BE2C (cell line): ENCODE measurements around the gene TANC1.

Experiments used
- DNase-seq: peaks from one replicate; pipeline ENCODE4 v3.0.0-alpha.2; 2020
- H3K27me3 ChIP-seq: fragments of 250-450 bp; sonication (Bioruptor Pico); 2 replicates; pipeline ENCODE4 v1.5.1; 2020; ENCODE audit warnings: mild to moderate bottlenecking
- H3K36me3 ChIP-seq: fragments of 250-450 bp; sonication (Bioruptor Pico); 2 replicates; pipeline ENCODE4 v1.5.1; 2020; ENCODE audit warnings: mild to moderate bottlenecking
- H3K4me1 ChIP-seq: fragments of 250-450 bp; sonication (Bioruptor Pico); 2 replicates; pipeline ENCODE4 v1.5.1; 2020
- H3K4me3 ChIP-seq: 2 replicates; pipeline ENCODE4 v1.5.1; 2011; ENCODE audit warnings: low read depth, low read length
- H3K9me3 ChIP-seq: fragments of 250-450 bp; sonication (Bioruptor Pico); 2 replicates; pipeline ENCODE4 v1.5.1; 2020
- CTCF ChIP-seq: IDR thresholded peaks from 2 replicates; pipeline ENCODE4 v1.5.1; 2012; ENCODE audit warnings: mild to moderate bottlenecking, low read depth, low read length

Gene TANC1

GRCh38 chr2:158926478-158926948, 41.9 kb upstream of the TANC1 start:
- Histone ChIP-seq H3K27me3 (no peaks in the 10 kb centered on the region), H3K4me1 (no peaks in the 10 kb centered on the region; the same call in 1 of the 2 replicates), H3K9me3 (no peaks in the 10 kb centered on the region), H3K36me3 (no peaks in the 10 kb centered on the region), H3K4me3 (no peak overlapping the region)
- DNase-seq, result no peak
- TF ChIP-seq CTCF, result no peak

GRCh38 chr2:158928515-158928914, 39.9 kb upstream of the TANC1 start:
- TF ChIP-seq CTCF, result no peak
- no peaks in the 10 kb centered on the region for H3K9me3 ChIP-seq
- H3K4me3 ChIP-seq, result no peak overlapping the region
- no peaks in the 10 kb centered on the region; the same call in 1 of the 2 replicates for H3K4me1 ChIP-seq
- DNase-seq, result no peak
- H3K36me3 ChIP-seq, result no peaks in the 10 kb centered on the region
- no peaks in the 10 kb centered on the region for H3K27me3 ChIP-seq

GRCh38 chr2:158928965-158929364, 39.5 kb upstream of the TANC1 start:
- Histone ChIP-seq H3K36me3 (no peaks in the 10 kb centered on the region), H3K9me3 (no peaks in the 10 kb centered on the region), H3K4me1 (no peaks in the 10 kb centered on the region), H3K27me3 (no peaks in the 10 kb centered on the region), H3K4me3 (no peak overlapping the region)
- DNase-seq, result no peak
- TF ChIP-seq CTCF, result no peak

- Histone ChIP-seq H3K9me3 (no peaks in the 10 kb centered on the region), H3K27me3 (no peaks in the 10 kb centered on the region), H3K4me3 (no peak overlapping the region), H3K4me1 (no peaks in the 10 kb centered on the region), H3K36me3 (no peaks in the 10 kb centered on the region)
- DNase-seq, result no peak
- TF ChIP-seq CTCF, result no peak
Observed at GRCh38 chr2:158931572-158931971, 36.9 kb upstream of the TANC1 start.

GRCh38 chr2:158932131-158932645, 36.3 kb upstream of the TANC1 start:
- H3K4me3 ChIP-seq, result no peak overlapping the region

More at GRCh38 chr2:158932131-158932645, 36.3 kb upstream of the TANC1 start:
- Histone ChIP-seq H3K36me3 (no peaks in the 10 kb centered on the region), H3K9me3 (no peaks in the 10 kb centered on the region), H3K27me3 (no peaks in the 10 kb centered on the region), H3K4me1 (no peaks in the 10 kb centered on the region)
- DNase-seq, result no peak
- no peak for TF ChIP-seq CTCF
